Esophagus muscularis mucosa (tissue), 4 donors: ENCODE results near the gene CBX4.

ENCODE experiments used
- EP300 ChIP-seq: sonication (generic); formaldehyde crosslinking; IDR thresholded peaks from one replicate; pipeline ENCODE4 v1.6.1; 2017; ENCODE audit warnings: antibody characterized with exemption
- POLR2A ChIP-seq: fragments of 450-650 bp; IDR thresholded peaks from one replicate; pipeline ENCODE4 v1.6.1; 2017; ENCODE audit warnings: antibody characterized with exemption, moderate library complexity, mild to moderate bottlenecking, low read depth
- POLR2AphosphoS5 ChIP-seq, 2 donors: sonication (generic); formaldehyde crosslinking; IDR thresholded peaks; one replicate each; pipeline ENCODE4 v1.6.1; 2017; ENCODE audit warnings: antibody characterized with exemption in 2 of 2
- TF ChIP-seq, protein P1 (sequence below), 3 experiments: fragments of 200-600 bp in 2 of 3; fragments of 450-650 bp in 1 of 3; sonication (generic) in 2 of 3; IDR thresholded peaks; one replicate each; pipeline ENCODE4 v1.5.1; 2017 to 2019; ENCODE audit warnings: antibody characterized with exemption in 3 of 3, mild to moderate bottlenecking in 2 of 3, moderate library complexity in 1 of 3

DNA sequence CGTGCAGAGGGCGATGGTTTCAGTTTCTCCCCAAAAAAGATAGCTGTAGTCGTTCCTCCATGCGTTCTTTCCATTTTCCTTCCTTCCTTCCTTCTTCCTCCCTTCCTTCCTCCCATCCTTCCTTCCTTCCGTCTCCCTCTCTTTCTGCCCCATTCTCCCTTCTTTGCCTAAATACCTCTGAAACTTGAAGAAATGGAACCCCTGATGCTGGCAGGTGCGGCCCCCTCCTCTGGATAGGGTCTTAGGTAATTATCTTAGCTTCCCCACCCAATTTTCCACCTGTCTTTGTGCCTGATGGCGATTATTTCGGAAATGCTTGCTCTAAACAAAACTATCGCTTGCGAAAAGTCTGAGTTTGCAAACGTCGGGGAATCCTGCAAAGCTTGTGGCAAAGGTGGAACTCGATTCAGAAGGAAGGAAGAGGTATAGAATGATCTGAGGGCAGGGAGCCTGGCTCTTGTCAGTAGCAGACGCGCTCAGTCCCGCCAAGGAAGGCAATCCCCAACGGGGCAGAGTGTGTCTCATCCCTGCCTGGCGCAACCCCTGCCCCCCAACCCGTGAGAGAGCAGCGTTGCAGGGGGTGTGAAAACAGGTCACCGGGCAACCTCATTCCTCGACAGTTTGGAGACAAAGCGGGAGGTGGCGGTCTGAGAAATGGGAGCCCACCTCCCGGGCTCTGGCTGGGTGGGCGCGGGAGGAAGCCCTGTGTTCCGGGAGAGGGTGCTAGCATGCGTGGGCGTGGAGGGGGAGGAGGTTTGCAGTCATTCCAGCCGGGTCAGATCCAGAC is 39.5 kb downstream of the CBX4 start:
- TF ChIP-seq POLR2A (no peak), EP300 (no peak), POLR2AphosphoS5 (IDR thresholded peaks at IDR 0.05) (no peak)
- TF ChIP-seq, protein P1, sequence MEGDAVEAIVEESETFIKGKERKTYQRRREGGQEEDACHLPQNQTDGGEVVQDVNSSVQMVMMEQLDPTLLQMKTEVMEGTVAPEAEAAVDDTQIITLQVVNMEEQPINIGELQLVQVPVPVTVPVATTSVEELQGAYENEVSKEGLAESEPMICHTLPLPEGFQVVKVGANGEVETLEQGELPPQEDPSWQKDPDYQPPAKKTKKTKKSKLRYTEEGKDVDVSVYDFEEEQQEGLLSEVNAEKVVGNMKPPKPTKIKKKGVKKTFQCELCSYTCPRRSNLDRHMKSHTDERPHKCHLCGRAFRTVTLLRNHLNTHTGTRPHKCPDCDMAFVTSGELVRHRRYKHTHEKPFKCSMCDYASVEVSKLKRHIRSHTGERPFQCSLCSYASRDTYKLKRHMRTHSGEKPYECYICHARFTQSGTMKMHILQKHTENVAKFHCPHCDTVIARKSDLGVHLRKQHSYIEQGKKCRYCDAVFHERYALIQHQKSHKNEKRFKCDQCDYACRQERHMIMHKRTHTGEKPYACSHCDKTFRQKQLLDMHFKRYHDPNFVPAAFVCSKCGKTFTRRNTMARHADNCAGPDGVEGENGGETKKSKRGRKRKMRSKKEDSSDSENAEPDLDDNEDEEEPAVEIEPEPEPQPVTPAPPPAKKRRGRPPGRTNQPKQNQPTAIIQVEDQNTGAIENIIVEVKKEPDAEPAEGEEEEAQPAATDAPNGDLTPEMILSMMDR (IDR thresholded peaks at IDR 0.05): no peak
